Sciatic nerve (tissue), 2 donors: ENCODE results near the gene MAP7. TPM values are rescaled to one million over a fixed set of nuclear protein-coding genes. Genes with fewer than 3 reads are reported as not detected.

ENCODE experiments used
- ATAC-seq: fragments of 200-7000 bp; cut with Tn5 transposase; one replicate; pipeline ENCODE4 v1.9.1; 2020; ENCODE audit warnings: mild to moderate bottlenecking, moderate library complexity
- DNase-seq: peaks from one replicate; pipeline ENCODE4 v3.0.0-alpha.2; 2020; ENCODE audit warnings: low spot score
- intact Hi-C: fragments of 100-400 bp; cut with DNase I; formaldehyde crosslinking; loops from one replicate; pipeline ENCODE4 v1.14.2; 2022
- total RNA-seq: library from RNA; stranded (reverse); fragmentation: NEBNext Ultra II Directional; extraction: Animal tissue kit (Norgen Biotek cat#: 25700); gene quantifications from one replicate; pipeline ENCODE4 v1.2.1, GENCODE V29; 2021
- donor health status: DM: no; HTN: no; CAD: no.
- donor health status: DM: no; HTN: no; CAD: no.

The MAP7 gene
- total RNA-seq, 1 donor from 2014 or later, result 1.2 TPM

DNA sequence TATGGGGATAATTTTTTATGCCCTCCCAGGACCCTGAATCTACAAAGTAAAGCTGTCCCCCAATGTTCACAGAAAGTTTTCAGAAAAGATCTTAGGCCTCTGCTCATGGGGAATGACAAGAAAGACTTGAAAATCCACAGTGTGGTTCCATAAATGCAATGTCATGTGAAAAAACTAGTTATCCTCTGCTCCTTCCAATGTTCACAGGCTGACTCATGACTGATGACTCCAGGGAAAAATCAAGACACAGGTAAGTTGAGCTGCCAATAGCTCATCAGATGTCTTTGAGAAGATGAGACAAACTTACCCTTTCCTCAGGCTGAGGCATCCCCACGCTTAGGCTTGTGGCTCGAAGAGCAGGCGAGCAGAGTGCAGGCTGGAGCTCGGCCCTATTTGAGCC is 245.8 kb downstream of the MAP7 start:
- DNase-seq (no peak), ATAC-seq (no peak)
- intact Hi-C loops, result no loop called here

DNA sequence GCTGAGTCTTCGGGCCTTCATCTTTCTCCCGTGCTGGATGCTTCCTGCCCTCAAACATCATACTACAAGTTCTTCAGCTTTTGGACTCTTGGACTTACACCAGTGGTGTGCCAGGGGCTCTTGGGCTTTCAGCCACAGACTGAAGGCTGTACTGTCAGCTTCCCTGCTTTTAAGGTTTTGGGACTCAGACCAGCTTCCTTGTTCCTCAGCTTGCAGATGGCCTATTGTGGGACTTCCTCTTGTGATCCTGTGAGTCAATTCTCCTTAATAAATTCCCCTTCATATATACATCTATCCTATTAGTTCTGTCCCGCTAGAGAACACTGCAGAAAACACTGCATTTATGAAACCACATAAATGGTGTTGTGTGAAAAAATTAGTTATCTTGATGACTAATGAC is 246.7 kb downstream of the MAP7 start:
- no peak for ATAC-seq
- intact Hi-C loops, result no loop called here
- no peak for DNase-seq

DNA sequence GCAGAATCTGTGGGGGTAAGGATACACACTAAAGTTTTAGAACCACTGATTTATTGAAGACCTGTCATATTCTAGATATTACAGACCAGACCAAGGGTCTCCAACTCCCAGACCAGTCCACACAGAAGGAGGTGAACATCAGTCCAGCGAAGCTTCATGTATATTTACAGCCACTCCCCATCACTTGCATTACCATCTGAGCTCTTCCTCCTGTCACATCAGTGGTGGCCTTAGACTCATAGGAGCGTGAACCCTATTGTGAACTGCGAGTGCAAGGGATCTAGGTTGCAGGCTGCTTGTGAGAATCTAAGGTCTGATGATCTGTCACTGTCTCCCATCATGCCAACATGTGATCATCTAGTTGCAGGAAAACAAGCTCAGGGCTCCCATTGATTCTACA is 255.6 kb downstream of the MAP7 start:
- no peak for ATAC-seq
- no peak for DNase-seq
- intact Hi-C loops, result no loop called here

Other genes with a start within 250 kb of the MAP7 start
- gene MAP3K5, start 242.1 kb upstream of the MAP7 start, total RNA-seq, result 18.9 TPM